ENCODE data around the gene FANCC. TPM values are rescaled to one million over a fixed set of nuclear protein-coding genes. Genes with fewer than 3 reads are reported as not detected.

Gene FANCC
- total RNA-seq, 1 experiment from 2014 or later: 19.4 TPM

GRCh38 chr9:95116002-95116807 is 201.3 kb downstream of the FANCC start:
- RAD21 ChIA-PET (ENCODE audit: low non-redundant PET in 1 of 2, low total read pairs in 2 of 2, uncharacterized antibody in 2 of 2, unreplicated experiment in 2 of 2): no interaction called here
- CTCF ChIA-PET: interaction anchor here (0.8 to 1.9 kb wide), 6 partner anchors 10 to 448 kb away, joined by 3 to 6 read pairs (median 4); no protein-coding TSS in a partner anchor
- Histone ChIP-seq H3K9ac (ENCODE audit: low read length) (no peak overlapping the region), H3K9me3 (ENCODE audit: control insufficient read depth in 1 of 2, insufficient read depth in 1 of 2, low read depth in 1 of 2, low read length in 2 of 2) (no peaks in the 10 kb centered on the region), H3K4me3 (replicated peaks in 1 of 2; ENCODE audit: low read depth in 1 of 2, low read length in 2 of 2) (no peak overlapping the region), H4K20me1 (ENCODE audit: insufficient read depth) (no peaks in the 10 kb centered on the region), H3K4me2 (ENCODE audit: low read length) (no peak overlapping the region), H3K9me2 (ENCODE audit: insufficient read depth) (no peaks in the 10 kb centered on the region), H3K27ac (ENCODE audit: low read depth, low read length) (no peak overlapping the region), H2AFZ (ENCODE audit: low read depth, low read length, poor library complexity, severe bottlenecking) (no peak overlapping the region), H3K36me3 (ENCODE audit: control insufficient read depth in 1 of 2, insufficient read depth in 2 of 2, low read length in 2 of 2) (0 out of 4 replicates have a peak, but pooled peaks cover 0 to 4% of the 10 kb centered on the region in 2 experiments), H3K79me2 (ENCODE audit: insufficient read depth, low read length) (no peaks in the 10 kb centered on the region), H3K27me3 (ENCODE audit: insufficient read depth, low read length) (no peaks in the 10 kb centered on the region), H3K4me1 (ENCODE audit: control insufficient read depth in 1 of 2, insufficient read depth in 2 of 2, low read length in 2 of 2) (no peaks in the 10 kb centered on the region)
- POLR2A ChIA-PET: no interaction called here
- peak; percentile 58 for TF ChIP-seq RAD21 (IDR thresholded peaks at IDR 0.05; ENCODE audit: low read depth)
- TF ChIP-seq, protein P1, sequence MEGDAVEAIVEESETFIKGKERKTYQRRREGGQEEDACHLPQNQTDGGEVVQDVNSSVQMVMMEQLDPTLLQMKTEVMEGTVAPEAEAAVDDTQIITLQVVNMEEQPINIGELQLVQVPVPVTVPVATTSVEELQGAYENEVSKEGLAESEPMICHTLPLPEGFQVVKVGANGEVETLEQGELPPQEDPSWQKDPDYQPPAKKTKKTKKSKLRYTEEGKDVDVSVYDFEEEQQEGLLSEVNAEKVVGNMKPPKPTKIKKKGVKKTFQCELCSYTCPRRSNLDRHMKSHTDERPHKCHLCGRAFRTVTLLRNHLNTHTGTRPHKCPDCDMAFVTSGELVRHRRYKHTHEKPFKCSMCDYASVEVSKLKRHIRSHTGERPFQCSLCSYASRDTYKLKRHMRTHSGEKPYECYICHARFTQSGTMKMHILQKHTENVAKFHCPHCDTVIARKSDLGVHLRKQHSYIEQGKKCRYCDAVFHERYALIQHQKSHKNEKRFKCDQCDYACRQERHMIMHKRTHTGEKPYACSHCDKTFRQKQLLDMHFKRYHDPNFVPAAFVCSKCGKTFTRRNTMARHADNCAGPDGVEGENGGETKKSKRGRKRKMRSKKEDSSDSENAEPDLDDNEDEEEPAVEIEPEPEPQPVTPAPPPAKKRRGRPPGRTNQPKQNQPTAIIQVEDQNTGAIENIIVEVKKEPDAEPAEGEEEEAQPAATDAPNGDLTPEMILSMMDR (IDR thresholded peaks at IDR 0.05 in 2 of 3, conservative IDR thresholded peaks at IDR 0.05 in 1 of 3; ENCODE audit: borderline replicate concordance in 1 of 3, insufficient read depth in 1 of 3, low read depth in 2 of 3, low read length in 2 of 3): peak; percentile 17 to 31 (median 18); a peak in 2 of 6 replicates
- no peak for TF ChIP-seq POLR2AphosphoS5 (IDR thresholded peaks at IDR 0.05; ENCODE audit: low read depth, low read length)
- BruUV-seq (replicated peaks): no TSS peak
- ATAC-seq: peak; percentile 53; the same call in 1 of the 2 replicates
- DNase-seq (ENCODE audit: low read depth, low spot score): no peak
- intact Hi-C loops (cut with micrococcal nuclease): no loop called here

GRCh38 chr9:95115104-95115503 is 202.4 kb downstream of the FANCC start:
- ChIA-PET POLR2A (no interaction called here), CTCF (interaction anchor here (0.8 to 1.9 kb wide), 4 partner anchors 13 to 446 kb away, joined by 3 to 6 read pairs (median 4); no protein-coding TSS in a partner anchor), RAD21 (ENCODE audit: low non-redundant PET in 1 of 2, low total read pairs in 2 of 2, uncharacterized antibody in 2 of 2, unreplicated experiment in 2 of 2) (no interaction called here)
- no peaks in the 10 kb centered on the region for H3K79me2 ChIP-seq (ENCODE audit: insufficient read depth, low read length)
- no peaks in the 10 kb centered on the region for H3K9me2 ChIP-seq (ENCODE audit: insufficient read depth)
- H3K4me1 ChIP-seq (ENCODE audit: control insufficient read depth in 1 of 2, insufficient read depth in 2 of 2, low read length in 2 of 2): no peaks in the 10 kb centered on the region
- no peak overlapping the region for H3K27ac ChIP-seq (ENCODE audit: low read depth, low read length)
- 0 out of 4 replicates have a peak, but pooled peaks cover 0 to 4% of the 10 kb centered on the region in 2 experiments for H3K36me3 ChIP-seq (ENCODE audit: control insufficient read depth in 1 of 2, insufficient read depth in 2 of 2, low read length in 2 of 2)
- intact Hi-C loops (cut with micrococcal nuclease): no loop called here
- H2AFZ ChIP-seq (ENCODE audit: low read depth, low read length, poor library complexity, severe bottlenecking): no peak overlapping the region
- no peak overlapping the region for H3K4me3 ChIP-seq (replicated peaks in 1 of 2; ENCODE audit: low read depth in 1 of 2, low read length in 2 of 2)
- H3K9ac ChIP-seq (ENCODE audit: low read length): no peak overlapping the region
- H3K4me2 ChIP-seq (ENCODE audit: low read length): no peak overlapping the region
- H4K20me1 ChIP-seq (ENCODE audit: insufficient read depth): no peaks in the 10 kb centered on the region
- DNase-seq (ENCODE audit: low read depth, low spot score): no peak
- no peak for ATAC-seq
- no peaks in the 10 kb centered on the region for H3K9me3 ChIP-seq (ENCODE audit: control insufficient read depth in 1 of 2, insufficient read depth in 1 of 2, low read depth in 1 of 2, low read length in 2 of 2)
- H3K27me3 ChIP-seq (ENCODE audit: insufficient read depth, low read length): no peaks in the 10 kb centered on the region
- BruUV-seq (replicated peaks): no TSS peak
- TF ChIP-seq ELF1 (IDR thresholded peaks at IDR 0.05; ENCODE audit: borderline replicate concordance, low read depth): no peak
- TF ChIP-seq TCF7L2 (IDR thresholded peaks at IDR 0.05; ENCODE audit: borderline replicate concordance, extremely low read depth, insufficient read depth, insufficient read length): no peak
- TF ChIP-seq, protein P1 (IDR thresholded peaks at IDR 0.05 in 2 of 3, conservative IDR thresholded peaks at IDR 0.05 in 1 of 3; ENCODE audit: borderline replicate concordance in 1 of 3, insufficient read depth in 1 of 3, low read depth in 2 of 3, low read length in 2 of 3): no peak
- TF ChIP-seq, protein P2, sequence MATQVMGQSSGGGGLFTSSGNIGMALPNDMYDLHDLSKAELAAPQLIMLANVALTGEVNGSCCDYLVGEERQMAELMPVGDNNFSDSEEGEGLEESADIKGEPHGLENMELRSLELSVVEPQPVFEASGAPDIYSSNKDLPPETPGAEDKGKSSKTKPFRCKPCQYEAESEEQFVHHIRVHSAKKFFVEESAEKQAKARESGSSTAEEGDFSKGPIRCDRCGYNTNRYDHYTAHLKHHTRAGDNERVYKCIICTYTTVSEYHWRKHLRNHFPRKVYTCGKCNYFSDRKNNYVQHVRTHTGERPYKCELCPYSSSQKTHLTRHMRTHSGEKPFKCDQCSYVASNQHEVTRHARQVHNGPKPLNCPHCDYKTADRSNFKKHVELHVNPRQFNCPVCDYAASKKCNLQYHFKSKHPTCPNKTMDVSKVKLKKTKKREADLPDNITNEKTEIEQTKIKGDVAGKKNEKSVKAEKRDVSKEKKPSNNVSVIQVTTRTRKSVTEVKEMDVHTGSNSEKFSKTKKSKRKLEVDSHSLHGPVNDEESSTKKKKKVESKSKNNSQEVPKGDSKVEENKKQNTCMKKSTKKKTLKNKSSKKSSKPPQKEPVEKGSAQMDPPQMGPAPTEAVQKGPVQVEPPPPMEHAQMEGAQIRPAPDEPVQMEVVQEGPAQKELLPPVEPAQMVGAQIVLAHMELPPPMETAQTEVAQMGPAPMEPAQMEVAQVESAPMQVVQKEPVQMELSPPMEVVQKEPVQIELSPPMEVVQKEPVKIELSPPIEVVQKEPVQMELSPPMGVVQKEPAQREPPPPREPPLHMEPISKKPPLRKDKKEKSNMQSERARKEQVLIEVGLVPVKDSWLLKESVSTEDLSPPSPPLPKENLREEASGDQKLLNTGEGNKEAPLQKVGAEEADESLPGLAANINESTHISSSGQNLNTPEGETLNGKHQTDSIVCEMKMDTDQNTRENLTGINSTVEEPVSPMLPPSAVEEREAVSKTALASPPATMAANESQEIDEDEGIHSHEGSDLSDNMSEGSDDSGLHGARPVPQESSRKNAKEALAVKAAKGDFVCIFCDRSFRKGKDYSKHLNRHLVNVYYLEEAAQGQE (IDR thresholded peaks at IDR 0.05; ENCODE audit: low read depth): no peak
- no peak for TF ChIP-seq FOSL1 (IDR thresholded peaks at IDR 0.05; ENCODE audit: low read depth)
- no peak for TF ChIP-seq SIN3A (IDR thresholded peaks at IDR 0.05; ENCODE audit: low read depth)
- no peak for TF ChIP-seq SRF (IDR thresholded peaks at IDR 0.05; ENCODE audit: low read depth)
- TF ChIP-seq JUND (IDR thresholded peaks at IDR 0.05): no peak
